HG02623 (cell line): ENCODE measurements around the gene THY1.
"Not testable (repeated sequence)": the region's sequence is repeated elsewhere in the genome, so short reads cannot be mapped to it uniquely, and the experiment has no call there.

Source experiments
- ATAC-seq: cut with Tn5 transposase; IDR thresholded peaks from one replicate; pipeline ENCODE4 v1.9.1; 2021; ENCODE audit warnings: moderate library complexity; ENCODE audit not compliant: unreplicated experiment

THY1 gene

DNA sequence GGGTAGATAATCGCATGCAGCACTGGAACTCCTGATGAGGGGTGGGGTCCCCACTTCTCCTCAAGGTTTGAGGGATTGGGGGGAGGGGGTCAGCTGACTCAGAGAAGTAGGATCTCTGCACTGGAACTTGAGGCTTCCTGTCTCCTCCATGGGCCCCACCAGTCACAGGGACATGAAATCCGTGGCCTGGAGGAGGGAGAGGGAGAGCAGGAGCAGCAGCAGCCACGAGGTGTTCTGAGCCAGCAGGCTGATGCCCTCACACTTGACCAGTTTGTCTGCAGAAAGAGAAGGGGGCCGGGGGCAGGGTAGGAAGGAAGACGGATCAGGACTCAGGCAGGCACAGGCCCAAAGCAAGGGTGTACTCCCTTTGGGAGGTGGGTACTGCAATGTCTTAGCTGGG, 3.7 kb downstream of the THY1 start:
- no peak for ATAC-seq

DNA sequence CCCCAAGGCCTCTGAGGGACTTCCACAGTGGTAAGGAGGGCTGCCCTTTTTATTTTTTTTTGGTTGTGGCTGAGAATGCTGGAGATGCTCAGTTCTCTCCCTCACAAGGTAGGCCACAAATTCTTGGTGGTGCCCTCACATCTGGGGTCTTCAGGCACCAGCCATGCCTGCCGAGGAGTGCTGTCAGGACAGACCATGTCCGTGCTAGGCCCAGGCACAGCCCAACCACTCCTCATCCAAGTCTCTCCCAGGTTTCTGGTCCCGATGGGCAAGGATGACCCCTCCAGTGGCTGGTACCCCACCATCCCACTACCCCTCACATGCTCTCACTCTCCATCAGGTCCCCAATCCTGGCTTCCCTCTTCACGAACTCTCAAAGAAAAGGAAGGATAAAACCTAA, 4.2 kb downstream of the THY1 start:
- no peak for ATAC-seq

DNA sequence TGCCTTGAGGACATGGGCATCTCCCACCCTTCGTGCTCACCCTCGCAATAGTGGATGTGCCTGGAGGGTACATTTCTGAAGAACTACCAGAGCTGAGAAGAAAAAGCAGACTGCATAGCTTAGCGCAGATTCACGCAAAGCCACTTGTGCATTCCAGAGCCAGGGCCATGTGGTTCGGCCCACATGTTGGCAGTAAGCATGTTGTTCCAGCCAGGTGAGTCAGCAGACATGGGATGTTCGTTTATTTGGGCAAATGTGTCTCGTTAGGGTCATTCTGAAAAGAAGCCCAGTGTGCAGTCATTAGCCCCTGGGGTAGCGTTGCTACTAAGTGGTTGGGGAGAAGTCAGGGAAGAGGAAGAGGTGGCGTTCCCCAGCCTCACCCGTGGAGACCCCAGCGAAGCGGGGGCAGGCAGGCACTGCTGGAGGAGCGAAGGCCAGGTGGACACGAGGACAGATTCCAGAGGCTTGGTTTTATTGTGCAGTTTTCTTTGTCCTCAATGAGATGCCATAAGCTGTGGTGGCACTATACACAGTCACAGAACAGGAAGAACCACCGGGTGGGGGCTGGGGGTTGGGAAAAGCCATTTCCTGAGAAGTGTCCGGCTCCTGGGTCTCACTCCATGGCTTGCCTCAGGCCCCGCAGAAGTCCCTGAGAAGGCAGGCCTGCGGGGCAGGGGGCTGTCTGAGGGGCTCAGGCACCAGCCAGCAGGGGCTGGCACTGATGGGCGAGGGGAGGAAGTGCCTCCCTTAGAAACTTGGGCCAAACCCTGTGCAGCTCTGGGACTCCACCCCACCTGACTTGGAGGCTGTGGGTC, 5.0 kb downstream of the THY1 start:
- no peak for ATAC-seq

DNA sequence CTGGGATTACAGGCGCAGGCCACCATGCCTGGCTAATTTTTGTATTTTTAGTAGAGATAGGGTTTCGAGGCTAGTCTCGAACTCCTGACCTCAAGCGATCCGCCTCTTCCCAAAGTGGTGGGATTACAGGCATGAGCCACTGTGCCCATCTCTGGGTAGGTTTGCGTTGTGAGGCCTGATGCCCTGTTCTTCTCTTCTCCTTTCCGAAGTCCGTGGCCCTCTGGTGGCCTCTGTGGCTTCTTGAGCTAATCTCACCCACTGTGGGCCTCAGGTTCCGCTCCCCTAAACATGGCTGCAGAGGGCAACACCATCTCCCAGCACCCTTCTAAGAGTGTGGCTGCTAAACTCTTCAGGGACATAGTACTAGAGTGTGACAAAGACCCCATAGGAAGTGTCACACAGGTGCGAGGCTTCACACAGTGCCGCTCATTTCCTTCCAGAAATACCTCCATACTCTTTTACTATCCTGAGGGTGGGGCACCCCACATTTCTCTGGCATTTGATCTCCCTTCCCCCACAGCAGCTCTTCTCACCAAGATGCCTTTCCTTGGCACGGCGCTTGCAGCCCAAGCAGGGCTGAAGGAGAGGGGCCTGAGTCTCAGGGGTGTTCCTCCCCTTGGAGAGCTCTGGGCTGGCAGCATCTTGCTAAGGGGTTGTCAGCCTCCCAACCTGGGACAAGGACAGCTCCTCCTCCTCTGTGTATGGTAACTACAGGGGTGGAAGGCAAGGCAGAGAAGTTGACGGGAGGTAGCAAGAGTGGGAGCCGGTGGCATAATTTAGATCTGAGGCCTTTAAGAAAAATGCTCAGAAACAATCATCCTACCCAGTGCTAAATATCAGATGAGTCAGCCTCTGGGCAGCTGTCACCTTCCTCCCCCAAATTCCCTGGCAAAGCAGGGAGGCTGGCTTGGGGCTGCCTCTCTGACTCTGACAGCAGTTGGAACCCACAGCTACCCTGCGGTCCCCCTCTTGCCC, 6.1 kb downstream of the THY1 start:
- no peak for ATAC-seq

DNA sequence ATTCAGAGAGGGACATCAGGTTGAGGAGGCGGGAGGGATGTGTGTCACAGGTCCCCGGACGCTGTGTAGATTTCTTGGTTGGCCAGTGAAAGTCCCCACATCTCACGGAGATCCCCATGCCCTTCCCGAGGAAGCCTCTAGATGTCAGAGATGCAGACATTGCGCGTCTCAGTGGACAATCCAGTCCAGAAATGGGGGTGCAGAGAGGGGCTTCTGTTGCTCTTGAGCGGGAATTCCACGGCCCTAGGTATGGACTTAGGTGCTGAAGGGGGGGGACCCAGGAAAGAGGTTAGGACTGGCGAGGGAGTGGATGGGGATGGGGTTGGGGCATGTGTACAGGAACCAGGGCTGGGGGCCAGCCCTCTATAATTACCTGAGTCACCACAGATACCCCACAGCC, 7.0 kb downstream of the THY1 start:
- no peak for ATAC-seq

DNA sequence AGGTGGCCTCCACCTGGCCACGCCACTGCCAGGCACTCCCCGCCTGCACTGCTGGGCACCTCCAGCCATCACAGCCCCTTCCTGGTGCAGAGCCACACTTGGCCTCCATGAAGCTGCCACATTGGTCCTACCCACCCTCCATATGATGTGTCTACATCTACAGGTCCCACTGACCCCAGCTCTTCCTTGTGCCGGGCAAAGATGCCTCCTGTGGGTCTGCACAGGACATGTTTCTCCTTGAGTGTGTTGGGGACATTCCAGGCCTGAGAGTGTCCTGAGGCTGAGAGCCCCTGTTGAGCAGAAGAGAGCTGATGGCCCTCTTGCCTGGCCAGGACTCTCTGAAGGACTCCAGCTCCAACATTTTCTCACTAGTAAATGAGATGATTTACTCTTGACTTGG, 7.5 kb downstream of the THY1 start:
- ATAC-seq = no peak

DNA sequence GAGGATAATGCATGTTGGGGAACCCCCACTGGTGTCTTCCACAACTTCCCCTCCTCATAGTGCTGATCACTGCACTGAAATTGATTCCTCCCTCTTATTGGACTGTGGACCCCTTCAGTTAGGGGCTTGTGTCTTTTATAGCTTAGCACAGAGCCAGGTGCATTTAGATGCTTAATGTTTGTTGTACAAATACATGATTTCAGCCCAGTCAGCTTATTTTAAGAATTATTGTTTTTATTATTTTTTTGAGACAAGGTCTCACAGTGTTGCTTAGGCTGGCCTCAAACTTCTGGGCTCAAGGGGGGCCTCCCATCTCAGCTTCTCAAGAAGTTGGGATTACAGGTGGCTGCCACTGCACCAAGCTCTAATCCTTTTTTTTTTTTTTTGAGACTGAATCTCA, 8.2 kb downstream of the THY1 start:
- no peak for ATAC-seq

DNA sequence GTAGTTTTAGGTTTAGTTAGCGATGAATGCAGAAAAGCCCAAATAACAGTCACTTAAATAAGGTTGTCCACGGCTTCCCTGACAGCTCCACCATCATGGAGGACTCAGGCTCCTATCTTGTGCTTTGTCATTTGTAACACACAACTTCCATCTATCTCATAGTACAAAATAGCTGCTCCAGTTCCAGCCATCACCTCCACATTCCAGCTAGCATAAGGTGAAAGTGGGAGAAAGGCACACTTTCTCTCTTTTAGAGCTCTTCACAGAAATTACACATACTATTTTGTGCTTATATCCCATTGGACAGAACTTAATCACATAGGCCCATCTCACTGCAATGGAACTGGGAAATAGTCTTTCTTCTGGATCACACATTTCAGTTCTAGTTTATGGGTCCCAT, 8.7 kb downstream of the THY1 start:
- ATAC-seq = no peak

DNA sequence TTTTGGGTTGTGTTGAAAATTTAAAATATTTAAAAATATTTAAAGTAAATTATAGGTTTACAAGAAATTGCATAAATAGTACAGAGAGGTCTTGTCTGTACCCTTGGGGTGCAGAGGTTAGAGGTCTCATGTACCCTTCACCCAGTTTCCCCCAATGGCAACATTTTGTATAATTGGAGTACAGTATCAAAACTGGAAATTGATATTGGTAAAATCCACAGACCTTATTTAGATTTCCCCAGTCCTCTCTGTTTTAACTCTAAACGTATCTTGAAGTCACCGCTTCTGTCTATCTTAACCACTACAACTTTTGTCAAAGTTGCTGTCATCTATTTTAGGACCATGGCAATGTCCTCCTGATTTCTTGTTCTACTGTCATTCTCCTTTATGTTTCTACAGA, 10.9 kb downstream of the THY1 start:
- no peak for ATAC-seq

DNA sequence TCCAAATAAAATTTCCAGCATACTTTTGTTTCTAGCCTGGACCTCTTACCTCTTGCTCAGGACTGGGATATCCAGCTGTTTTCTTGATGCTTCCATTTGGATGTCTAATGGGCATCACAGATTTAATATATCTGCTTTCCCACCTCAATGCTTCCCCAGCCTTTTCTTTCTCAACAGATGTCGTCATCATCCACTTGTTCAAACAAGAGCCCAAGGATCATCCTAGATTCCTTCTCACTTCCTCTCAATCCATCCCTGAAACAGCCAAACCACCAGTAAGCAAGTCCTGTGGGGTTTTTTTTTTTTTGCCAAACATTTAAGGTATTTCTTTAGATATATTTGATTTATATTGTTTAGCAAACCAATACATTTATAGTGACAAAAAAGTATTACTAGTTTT, 12.5 kb downstream of the THY1 start:
- ATAC-seq = no peak

DNA sequence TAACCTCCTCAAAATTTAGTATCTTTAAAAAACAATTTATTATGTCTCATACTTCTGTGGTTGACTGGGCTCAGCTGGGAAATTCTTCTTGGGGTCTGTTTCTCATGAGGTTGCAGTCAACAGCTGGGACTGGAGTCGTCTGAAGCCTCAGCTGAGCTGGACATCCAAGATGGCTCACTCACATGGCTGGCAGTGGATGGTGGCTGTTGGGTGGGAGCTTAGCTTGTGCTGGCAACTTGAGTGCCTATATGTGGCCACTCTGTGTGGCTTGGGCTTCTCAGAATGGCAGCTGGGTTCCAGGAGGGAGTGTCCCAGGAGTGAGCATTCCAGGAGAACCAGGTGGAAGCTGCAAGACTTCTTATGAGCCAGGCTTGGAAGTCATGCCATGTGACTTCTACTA, 13.2 kb downstream of the THY1 start:
- no peak for ATAC-seq

DNA sequence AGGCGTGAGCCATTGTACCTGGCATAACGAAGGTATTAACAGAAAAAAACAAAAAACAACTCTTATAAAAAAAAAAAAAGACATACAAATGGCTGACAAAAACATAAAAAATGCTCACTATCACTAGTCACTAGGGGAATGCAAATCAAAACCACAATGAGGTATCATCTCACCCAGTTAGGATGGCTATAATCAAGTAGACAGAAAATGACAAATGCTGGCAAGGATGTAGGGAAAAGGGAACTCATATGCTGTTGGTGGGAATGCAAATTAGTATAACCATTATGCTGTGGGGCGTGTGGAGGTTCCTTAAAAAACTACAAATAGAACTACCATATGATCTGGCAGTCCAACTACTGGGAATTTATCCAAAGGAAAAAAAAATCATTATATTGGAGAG, 17.0 kb downstream of the THY1 start:
- ATAC-seq = no peak

DNA sequence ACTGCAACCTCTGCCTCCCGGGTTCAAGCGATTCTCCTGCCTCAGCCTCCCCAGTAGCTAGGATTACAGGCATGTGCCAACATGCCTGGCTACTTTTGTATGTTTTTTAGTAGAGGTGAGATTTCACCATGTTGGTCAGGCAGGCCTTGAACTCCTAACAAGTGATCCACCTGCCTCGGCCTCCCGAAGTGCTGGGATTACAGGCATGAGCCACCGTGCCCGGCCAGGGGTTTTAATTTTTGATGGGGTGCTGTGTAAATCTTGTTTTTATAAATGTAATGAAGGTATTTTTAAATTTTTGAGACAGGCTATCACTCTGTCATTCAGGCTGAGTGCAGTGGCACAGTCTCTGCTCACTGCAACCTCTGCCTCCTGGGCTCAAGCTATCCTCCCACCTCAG, 17.5 kb downstream of the THY1 start:
- ATAC-seq = not testable (repeated sequence)

DNA sequence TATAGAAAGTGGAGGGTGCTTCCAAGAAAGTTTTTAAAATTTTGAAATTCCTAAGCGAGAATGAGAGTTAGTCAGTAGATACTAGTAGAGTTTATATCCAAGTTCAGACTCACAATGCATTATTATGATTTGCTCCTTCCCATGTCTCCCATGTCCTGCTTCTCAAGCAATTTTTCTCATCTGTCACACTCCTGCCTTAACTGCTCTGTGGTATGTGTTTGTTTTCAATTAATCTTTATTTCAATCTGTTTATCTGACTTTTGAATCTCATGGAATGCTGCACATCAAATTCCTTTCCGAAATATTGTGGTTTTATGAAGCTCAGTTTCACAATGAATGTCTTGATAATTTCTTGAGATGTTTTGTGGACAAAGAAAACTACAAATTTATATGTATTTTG, 18.1 kb downstream of the THY1 start:
- ATAC-seq = no peak

DNA sequence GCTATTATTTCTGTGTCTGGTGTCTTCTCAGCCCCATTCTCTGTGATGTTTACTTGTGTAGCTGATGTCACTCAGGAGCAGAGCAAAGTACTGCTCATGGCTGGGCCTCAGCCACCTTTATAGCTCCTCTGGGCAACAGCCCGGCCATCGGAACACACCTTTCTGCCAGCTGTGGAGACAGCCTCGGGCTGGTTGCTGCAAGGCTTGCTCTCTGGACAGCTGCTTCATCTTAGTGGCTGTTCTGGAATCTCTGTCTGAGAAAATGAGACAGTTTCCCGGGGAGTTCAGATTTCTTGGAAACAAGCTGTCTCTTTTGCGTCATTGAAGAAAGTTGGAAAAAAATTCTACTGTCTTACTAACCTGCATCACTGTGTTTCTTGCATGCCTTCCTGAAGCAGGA, 20.0 kb downstream of the THY1 start:
- ATAC-seq = no peak

DNA sequence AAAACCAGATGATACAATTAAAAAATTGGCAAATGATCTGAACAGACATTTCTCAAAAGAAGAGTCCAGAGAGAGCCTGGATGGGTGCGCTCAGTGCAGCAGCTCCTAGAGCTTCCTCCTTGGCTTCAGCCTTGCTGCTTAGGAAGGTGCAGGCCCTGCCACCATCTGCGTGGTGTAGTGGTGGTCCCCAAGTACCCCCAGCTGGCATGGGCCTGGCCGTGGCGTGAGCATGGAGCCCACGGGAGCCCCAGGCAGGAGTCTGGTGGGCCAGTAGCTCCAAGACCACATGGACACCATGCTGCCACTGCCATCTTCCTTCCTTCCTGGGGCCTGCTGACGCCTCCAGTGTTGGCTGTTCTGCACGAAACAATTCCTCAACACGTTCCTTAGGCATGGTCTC, 20.5 kb downstream of the THY1 start:
- no peak for ATAC-seq

DNA sequence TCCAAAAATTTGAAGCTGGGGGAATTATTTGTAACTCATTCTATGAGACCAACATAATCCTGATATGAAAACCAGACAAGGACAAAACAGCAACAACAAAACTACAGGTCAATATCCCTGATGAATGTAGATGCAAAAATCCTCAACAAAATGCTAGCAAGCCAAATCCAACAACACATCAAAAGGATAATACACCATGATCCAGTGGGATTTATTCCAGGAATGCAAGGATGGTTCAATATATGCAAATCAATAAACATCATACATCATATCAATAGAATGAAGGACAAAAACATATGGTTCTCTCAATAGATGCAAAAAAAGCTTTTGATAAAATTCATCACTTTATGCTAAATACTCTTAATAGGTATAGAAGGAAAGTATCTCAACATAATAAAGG, 22.1 kb downstream of the THY1 start:
- ATAC-seq = no peak

DNA sequence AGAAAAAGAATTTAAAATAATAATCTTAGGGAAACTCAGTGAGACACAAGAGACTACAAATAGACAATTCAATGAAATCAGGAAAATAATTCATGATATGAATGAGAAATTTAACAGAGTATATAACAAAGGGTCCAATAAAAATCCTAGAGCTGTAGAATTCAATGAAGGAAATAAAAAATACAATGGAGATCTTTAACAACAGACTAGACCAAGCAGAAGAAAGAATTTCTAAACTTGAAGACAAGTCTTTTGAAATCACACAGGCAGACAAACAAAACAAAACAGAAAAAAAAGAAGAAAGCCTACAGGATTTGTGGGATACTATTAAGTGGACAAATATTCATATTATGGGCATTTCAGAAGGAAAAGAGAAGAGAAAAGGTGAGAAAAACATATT, 25.2 kb downstream of the THY1 start:
- no peak for ATAC-seq

DNA sequence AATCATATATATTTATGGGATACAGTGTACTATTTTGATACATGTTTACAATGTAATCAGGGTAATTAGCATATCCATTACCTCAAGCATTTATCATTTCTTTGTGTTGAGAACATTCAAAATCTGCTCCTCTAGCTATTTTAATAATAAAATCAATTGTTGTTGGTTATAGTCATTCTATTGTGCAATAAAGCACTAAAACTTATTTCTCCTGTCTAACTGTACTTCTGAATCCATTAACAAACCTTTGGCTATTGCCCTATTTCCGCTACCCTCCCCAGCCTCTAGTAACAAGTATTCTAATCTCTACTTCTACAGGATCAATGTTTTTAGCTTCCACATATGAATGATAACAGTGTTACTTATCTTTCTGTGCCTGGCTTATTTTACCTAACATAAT, 26.1 kb downstream of the THY1 start:
- no peak for ATAC-seq

DNA sequence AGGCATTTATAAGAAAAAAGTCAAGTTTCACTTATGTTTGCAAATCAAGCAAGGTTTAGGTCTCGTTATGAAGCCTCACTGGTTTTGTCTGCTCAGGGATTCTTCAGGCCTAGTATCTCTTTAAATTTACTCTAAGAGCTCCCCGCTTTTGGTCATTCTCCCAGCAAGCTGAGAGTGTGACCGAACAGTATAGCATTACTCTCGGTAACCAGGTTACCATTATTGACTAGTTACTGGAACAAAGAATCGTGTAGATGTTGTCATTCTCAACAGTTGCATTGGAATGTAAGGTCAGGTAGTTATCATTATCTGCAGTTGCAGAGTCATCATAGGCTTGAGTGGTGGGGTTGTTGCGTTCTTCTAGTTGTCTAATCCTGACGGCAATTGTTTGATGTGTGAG, 31.7 kb downstream of the THY1 start:
- no peak for ATAC-seq

DNA sequence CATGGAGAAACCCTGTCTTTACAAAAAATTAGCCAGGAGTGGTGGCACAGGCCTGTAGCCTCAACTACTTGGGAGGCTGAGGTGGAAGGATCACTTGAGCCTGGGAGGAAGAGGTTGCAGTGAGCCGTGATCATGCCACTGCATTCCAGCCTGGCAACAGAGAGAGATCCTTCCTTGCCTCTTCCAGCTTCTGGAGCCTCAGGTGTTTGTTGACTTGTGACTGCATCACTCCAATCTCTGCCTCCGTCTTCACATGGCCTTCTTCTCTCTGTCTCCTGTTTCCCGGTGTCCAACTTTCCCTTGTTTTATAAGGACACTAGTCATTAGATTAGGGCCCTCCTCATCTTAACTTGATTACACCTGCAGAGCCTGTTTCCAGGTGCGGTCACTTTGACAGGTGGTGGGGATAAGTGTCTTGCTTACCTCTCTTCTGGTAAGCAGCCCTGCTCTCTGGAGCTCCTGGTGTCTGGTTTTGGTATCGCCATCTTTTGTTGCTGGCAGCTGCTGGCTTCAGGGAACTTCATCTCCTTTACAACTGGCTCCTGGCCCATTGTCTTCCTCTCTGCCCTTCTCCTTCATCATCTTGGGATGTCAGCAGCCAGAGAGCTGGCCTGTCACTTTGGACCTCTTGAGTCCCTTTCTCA, 33.2 kb downstream of the THY1 start:
- no peak for ATAC-seq

DNA sequence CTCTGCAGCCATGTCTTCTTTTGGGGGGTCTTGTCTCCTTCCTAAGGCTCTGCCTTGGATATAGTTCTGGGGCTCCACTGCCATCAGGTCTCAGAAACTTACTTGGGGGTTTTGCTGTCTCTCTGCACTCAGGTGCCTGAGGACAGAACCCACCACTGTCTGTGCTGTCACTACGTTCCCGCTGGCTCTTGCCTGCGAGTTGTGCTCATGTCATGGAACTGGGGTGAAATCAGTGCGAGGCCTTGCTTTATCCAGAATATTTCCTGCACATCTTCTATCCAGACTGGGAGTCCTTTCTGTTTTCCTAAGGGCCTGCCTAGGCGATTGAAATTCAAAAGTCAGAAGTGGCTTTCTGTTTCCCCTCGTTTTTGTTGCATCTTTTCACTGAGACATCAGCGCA, 34.9 kb downstream of the THY1 start:
- ATAC-seq = no peak
